Frontal cortex (tissue), 4 donors: Measurements from ENCODE around the gene AGAP1. TPM values are rescaled to one million over a fixed set of nuclear protein-coding genes. Genes with fewer than 3 reads are reported as not detected.
"Not testable (repeated sequence)": the region's sequence is repeated elsewhere in the genome, so short reads cannot be mapped to it uniquely, and the experiment has no call there.

Source experiments
- DNase-seq, 2 donors: peaks; one replicate each; pipeline ENCODE4 v3.0.0; 2012; ENCODE audit warnings: low spot score in 2 of 2
- FAIRE-seq: peaks from 2 replicates; lab custom pipeline; 2012; peaks lifted over from hg19 to GRCh38; lab: Jason Lieb, UNC
- total RNA-seq: library from RNA; depleted of rRNA; stranded (reverse); fragments of >200 nt; gene quantifications from one replicate; pipeline ENCODE4 v1.2.3, GENCODE V29; 2014
- donor health status: control.
- donor health status: control.
- donor health status: control.

Gene AGAP1
- total RNA-seq, 1 donor from 2014 or later: 27.3 TPM

DNA sequence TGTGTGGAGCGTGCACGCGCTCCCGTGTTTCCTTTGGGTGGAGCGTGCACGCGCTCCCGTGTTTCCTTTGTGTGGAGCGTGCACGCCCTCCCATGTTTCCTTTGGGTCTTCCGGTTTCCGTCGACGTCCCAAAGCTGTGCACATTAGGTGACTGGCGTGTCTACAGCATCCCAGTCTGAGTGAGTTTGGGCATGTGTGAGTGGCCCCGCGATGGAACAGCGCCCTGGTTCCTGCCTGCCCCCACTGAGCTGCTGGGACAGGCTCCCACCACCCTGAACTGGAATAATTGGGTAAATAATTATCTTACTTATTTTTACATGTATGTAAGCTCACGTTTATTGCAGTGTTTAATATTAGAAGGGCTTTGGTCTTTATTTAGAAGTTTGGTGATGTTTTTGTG lies 104.2 kb downstream of the AGAP1 start:
- no peak for FAIRE-seq

DNA sequence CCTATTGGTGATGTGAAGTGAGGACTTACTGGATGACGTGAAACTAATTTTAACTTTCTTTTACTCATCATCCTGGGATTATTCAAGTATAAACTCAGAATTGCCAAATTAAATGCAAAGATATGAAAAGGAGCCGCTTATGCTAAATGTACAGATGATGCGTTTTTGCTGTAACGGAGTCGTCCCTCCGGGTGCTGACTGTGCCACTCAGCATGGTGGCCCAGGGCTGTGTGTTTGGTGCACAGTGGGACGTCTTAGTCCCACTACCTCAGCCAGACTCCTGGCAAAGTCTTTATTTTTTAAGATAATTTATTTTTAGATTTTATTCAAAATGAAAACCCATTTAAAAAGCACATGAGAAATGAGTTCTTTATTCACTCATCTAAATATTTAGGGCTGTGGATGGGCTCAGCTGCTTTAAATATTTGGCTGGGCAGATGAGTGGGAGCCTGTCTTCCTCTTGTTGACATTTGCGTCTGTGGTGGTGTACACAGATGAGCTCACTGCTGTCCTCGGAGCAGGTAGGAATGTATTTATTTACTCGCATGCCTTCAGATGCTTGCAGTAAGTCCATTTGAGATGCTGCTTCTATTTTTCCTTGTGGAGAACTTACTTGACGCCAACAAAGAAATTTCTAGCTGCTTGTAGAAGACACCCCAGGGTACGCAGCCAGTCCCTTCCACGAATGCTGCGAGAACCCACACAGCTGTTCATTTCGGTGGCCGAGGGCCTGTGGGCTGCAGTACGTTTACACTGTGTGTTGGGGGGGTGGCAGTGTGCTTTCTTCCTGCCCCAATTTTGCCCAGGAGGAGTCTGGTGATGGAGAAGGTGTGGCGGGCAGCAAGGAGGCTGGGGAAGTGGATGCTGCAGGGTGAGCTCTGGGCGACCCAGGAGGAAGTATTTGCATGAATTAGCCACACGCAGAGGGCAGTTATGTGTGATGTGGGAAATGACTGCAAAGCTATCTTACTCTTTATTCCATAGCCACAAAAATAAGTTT lies 105.0 kb downstream of the AGAP1 start:
- FAIRE-seq (no peak), DNase-seq (no peak)

More for the DNA sequence above, 104.2 kb downstream of the AGAP1 start:
- DNase-seq: no peak

DNA sequence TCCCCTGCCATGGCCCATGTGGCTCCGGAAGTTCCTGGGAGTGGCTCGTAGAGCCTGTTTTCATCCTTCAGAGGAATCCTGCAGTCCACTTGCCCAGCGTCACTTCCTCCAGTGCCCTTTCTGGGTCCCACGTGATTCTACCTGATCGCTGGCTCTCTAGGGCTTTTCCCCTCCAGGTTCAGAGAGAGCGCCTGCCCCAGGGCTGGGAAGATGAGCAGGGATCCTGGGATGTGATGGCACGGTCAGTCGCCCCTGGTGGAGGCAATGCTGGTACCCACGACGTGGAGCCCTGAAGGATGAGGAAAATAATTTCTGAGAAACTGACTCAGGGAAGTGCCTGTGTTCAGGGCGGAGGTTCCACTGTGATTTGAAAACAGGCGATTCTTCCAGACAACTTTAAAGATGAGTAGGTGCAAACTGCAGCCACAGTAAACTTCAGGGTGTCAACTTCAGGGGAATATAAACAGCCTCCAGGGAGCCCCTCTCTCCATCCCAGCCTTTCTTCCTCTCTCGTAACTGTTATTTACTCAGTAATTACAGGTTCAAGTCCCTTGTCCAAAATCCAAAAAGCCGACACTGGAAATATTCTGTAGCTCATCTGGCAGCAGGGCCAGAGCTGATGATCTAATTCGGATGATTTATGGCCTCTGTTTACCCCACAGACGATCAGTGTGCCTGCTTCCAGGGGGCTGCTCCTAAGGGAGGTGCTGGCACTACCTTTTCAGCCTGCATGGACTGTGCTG lies 105.9 kb downstream of the AGAP1 start:
- DNase-seq: no peak
- FAIRE-seq: no peak

DNA sequence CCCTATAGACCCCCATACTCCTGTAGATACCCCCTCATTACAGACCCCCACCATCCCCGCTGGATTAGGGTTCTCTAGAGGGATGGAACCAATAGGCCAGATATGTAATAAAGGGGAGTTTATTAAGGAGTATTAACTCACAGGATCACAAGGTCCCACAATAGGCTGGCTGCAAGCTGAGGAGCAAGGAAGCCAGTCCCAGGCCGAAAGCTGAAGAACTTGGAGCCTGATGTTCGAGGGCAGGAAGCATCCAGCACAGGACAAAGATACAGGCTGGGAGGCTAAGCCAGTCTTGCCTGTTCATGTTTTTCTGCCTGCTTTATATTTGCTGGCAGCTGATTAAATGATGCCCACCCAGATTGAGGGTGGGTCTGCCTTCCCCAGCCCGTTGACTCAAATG lies 106.6 kb downstream of the AGAP1 start:
- DNase-seq (no peak), FAIRE-seq (no peak)

DNA sequence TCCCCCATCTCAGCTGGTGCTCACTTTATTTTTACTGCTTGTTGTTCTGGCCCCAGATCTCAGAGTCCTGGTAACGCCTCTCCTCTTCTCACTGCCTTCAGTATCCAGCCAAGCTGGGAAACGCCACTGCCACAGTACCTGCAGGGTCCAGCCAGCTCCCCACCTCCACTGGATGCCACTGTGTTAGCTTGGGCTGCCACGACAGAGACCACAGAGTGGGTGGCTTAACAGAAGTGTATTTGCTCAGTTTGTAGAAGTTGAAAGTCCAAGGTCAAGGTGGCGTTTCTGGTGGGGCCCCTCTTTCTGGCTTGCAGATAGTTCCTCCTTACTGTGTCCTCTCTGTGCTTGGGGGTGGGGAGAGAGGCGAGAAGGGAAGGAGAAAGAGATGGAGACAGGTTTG lies 107.1 kb downstream of the AGAP1 start:
- FAIRE-seq (no peak), DNase-seq (no peak)

DNA sequence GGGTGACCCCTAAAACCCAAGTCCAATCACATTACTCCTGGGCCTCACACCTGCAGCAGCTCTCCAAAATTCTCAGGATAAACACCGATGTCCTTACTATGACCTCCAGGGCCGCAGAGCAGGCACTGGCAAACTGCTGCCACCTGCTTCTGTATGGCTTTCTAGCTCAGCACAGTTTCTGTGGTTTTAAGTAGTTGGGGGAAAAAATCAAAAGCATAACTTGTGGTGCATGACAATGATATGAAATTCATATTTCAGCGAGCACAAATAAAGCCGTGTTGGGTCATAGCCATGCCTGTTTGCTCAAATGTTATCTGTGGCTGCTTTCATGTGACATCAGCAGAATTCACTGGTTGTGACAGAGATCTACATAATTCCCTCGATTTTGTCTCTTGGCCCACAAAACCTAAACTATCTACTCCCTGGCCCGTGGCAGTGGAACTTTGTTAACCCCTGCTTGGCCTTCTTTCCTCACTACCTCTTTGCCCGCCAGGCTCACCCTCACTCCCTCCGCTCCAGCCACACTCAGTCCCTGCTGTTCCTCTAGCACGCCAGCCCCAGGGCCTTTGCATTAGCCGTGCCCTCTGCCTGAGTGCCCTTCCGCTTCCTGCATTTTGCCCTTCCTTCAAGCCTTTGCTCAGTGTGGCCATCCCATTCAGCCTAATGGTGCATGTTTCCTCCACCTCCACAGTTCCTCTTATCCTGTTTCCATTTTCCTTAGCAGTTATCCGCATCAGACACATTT lies 108.3 kb downstream of the AGAP1 start:
- no peak for DNase-seq
- no peak for FAIRE-seq

DNA sequence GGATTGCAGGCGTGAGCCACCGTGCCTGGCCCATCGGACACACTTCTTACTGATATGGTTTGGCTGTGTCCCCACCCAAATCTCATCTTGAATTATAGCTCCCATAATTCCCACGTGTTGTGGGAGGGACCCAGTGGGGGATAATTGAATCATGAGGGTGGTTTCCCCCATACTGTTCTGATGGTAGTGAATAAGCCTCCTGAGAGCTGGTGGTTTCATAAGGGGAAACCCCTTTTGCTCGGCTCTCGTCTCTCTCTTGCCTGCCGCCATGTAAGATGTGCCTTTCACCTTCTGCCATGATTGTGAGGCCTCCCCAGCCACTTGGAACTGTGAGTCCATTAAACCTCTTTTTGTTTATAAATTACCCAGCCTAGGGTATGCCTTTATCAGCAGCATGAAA lies 109.1 kb downstream of the AGAP1 start:
- DNase-seq, FAIRE-seq: not testable (repeated sequence)

DNA sequence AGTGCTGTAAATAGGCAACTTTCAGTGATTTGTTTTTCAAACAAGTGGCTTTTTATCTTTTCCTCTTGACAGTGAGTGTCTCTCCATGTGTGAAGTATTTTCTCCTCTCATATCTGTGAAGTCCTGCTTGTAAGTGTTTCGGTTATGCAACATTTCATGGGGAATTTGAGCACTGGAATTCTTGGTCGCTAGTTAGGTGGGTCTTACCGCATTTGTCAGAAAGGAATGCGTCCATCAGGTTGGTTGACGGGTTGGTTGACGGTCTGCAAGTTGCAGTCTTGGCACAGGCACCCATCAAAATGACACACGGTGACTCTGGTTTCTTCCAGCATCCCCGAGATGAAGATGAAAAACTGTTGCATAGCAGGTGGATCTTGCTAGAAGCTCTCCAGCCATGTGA lies 109.8 kb downstream of the AGAP1 start:
- DNase-seq (no peak), FAIRE-seq (no peak)

DNA sequence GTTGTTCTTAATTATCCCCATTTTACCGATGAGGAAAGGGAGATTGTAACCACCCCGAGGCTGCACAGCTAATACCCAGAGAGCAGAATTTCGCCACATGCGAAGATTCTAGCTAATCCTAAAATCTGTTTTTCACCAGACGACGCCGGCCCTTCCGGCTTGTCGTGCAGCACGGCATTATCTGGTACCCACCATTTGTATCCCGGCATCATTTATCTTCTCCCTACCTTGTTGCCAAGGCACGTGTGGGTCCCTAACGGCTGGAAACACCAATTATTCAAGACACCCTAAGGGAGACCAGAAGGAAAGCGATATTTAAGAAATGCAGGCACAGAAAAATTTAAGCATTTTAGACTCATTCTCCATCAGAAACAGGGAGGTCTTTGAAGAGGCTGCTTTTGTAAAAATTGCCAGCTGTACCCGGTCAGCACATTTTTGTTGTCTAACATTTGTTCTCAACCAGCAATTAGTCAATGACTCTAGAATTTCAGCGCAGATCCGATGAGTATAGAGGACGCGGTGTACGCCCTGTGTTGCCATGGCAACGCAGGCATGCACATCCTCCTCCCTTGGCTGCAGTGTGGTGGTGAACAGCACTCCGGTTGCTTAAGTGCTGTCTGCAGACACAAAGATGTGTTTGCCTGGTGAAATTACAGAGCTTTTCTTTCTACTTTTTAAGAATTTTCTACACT lies 111.6 kb downstream of the AGAP1 start:
- FAIRE-seq: no peak
- DNase-seq: peak; percentile 55 to 77

DNA sequence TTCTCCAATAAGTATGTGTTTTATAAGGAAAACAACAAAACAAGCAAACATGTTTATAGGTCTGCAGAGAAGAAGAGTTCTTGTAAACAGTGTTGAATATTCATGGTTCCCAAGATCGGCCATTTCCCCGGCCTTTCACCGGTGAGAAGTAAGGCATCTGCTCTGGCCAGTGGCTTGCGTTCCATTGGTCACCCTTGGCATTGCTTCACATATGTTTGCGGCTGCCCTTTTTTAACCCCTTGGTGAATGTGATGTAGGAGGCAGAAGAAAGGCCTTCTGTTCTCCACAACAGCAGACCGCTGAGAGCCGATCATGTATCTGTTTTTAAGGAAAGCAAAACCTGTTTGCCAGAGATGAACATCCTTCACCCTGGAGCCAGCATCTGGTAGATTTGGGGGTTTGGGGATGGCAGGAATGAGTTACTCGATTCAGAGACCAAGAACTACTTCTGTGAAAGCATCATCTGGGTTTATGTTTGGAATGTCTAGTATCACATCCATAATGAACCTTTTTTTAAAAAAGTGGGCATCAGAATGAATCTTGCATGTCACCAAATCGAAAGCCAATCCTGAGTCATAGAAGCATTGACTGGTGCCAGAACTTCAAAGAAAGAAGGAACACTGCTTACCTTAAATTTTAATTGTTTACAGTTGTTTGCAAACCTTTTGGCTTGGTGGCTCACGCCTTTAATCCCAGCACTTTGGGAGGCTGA lies 112.3 kb downstream of the AGAP1 start:
- FAIRE-seq (no peak), DNase-seq (no peak)

DNA sequence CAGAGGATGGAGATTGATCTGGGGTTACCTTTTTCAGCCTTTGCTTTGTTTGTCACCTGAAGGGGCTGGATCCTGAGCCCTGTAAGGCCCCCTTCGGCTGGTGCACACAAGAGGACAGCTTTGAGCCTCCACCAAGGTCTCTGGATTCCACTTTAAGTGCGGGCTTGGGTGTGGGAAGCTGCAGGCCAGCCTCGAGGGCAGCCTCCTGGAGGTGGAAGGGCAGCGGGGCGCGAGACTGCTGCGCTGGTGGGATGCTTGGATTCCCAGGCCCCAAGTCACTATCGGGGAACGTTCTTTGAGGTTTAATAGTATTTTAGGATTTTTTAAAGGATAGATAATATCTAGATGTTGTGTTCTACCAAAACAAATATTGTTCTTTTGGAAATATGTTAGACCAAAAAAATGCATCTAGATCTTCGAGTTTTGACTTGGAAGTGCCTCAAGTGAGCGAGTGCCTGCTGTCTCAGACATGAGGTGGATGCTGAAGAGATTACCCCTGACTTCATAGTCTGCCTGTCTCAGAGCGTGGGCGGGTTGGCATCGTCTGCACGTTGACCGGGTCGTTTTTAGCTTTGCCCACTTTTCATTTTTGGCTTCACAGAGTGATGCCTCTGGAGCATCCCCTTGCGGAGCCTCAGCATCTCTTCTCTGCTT lies 113.8 kb downstream of the AGAP1 start:
- DNase-seq (no peak), FAIRE-seq (no peak)

DNA sequence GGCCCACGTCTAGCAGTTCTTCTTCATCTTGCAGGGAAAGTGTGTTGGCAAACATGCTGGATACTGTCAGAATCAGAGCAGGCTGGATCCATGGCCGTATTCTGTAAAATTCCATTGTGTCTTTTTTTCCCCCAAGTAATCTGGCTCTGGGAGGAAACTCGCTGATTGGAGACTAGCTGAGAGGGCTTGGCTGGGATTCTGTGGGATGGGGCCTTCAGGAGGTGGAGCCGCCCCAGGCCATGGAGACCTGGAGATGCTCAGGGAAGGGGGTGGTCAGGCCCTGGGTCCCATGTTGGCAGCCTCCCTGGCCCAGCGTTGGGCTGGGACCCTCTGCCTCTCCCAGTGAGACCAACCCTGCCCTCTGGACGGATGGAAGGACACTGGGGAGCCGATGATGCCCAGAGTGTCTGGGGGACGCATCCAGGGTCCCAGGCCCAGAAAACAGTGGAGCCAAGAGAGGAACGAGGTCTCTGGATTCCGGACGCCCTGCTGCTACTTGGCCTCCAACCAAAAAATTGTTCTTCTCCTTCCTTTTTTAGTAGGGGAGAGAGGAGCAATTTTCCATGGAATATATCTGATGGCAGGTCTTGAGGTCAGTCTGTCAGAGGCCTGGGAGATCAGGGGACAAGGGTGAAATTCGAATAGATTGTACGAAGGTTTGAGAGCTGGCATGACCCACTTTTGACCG lies 114.5 kb downstream of the AGAP1 start:
- DNase-seq: peak in 1 of 2 donors; percentile 41

DNA sequence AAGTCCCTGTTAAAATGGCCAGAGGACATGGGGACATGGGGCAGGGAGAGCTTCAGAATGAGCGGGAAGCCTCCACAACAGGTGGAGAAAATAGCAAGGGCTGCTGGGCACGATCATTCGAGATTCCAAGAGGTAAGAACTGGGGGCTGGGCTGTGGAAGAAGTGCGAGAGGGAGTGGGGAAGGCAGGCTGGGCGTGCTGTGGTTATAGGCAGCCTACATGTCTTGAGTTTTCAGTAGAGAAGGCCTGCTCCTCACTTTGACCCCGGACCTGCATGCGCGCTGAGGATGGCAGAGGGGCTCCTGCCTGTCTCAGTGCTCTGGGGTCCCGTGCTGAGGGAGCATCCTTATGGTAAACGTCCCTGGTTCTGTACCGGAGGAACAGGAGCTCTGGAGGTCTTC lies 115.5 kb downstream of the AGAP1 start:
- no peak for DNase-seq

More for the DNA sequence above, 114.5 kb downstream of the AGAP1 start:
- no peak for FAIRE-seq

DNA sequence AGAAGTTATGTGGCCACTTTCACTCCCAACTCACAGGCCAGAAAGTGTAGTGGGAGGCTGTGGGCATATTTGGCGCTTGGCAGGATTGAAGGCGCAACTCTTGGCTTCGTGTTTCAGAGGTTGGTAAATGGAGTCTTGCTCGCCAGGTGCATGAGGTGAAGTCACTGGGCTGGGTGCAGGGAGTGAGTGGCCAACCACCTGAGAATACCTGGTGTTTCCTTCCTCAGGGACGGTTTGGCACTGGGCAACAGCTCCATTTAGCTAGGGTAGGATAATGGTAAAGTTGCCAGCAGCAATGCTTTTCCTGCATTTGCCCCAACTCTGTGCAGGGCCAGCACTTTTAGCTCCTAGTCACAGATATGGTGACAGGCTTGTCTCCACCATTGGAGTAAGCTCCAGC lies 115.9 kb downstream of the AGAP1 start:
- FAIRE-seq: no peak

More for the DNA sequence above, 115.5 kb downstream of the AGAP1 start:
- FAIRE-seq: no peak

DNA sequence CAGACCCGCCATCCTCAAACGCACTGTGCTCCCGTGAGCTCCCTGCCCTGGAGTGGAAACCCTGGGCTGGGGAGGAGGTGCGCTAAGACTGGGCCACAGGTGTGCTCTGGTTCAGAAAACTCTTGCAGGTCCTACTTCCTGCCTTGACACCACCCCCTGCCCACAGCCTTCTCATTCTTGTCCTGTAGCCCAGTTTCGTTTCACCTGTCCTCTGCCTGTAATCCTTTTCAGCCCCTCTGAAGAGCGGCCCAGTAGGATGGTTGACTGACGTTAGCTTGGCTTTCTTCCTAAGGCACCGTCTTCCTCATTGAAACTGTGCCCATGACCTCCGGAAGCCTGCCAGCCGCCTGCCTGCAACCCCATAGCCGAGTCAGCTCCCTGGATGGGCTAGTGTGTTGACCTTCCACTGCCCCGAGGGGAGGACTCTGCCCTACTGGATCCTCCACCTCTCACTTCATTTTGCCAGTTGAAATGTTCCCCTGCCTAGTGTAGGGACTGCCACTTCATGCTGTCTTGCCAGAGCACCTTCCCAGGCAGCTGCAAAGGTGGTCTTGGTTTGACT lies 116.9 kb downstream of the AGAP1 start:
- DNase-seq (no peak), FAIRE-seq (no peak)

More for the DNA sequence above, 115.9 kb downstream of the AGAP1 start:
- no peak for DNase-seq

DNA sequence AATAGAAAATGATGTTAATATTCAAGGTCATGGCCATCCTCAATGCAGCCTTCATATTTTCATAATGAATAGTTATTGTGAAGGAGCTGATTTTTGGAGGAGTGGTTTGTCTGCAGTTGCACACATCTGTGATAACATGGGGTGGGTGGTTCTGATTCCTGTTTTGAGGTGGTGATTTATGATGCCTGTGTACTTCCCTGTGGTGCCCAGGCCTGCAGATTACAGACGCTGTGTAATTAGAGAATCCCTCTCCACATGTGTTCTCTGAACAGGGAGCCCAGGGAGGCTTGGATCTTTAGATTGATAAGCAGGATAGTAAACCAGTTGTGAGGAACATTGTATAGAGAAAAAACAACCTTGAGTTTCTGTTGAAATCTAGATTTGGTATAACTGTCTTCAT lies 117.5 kb downstream of the AGAP1 start:
- DNase-seq (no peak), FAIRE-seq (no peak)

DNA sequence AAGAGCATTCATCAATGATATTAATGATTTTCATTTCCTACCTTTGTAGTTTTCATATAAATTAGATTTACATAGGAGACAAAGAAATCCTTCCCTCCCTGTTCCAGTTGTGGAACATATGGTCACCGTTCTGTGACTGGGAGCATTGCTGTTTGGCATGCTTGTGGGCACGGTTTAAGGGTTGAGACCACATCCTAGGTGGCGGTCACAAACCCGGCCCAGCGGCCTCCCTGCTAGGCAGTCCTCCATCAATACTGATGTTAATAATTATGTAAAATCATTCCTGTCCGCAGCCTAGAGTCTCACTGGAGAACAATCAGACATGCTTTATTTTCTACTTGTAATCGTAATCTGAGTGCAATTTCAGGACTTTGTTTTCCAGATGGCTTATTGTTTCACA lies 117.9 kb downstream of the AGAP1 start:
- DNase-seq (no peak), FAIRE-seq (no peak)
